Thymus (tissue), 11 donors: ENCODE measurements around the gene PCDH17. TPM values are rescaled to one million over a fixed set of nuclear protein-coding genes. Genes with fewer than 3 reads are reported as not detected.

Source experiments
- DNase-seq, 9 donors: peaks; one replicate each; pipeline ENCODE4 v3.0.0-alpha.2; 2013; ENCODE audit warnings: low spot score in 9 of 9, low read depth in 6 of 9, missing footprints in 1 of 9
- H3K27ac ChIP-seq, 2 donors: one replicate each; pipeline ENCODE4 v1.5.1; 2013; ENCODE audit warnings: control low read depth in 1 of 2, low read depth in 1 of 2, low read length in 1 of 2, mild to moderate bottlenecking in 1 of 2, moderate library complexity in 1 of 2
- H3K27me3 ChIP-seq, 2 donors: one replicate each; pipeline ENCODE4 v1.5.1; 2013; ENCODE audit warnings: low read length in 1 of 2; ENCODE audit not compliant: control insufficient read depth in 2 of 2, insufficient read depth in 1 of 2
- H3K36me3 ChIP-seq, 2 donors: one replicate each; pipeline ENCODE4 v1.5.1; 2013; ENCODE audit warnings: low read length in 1 of 2, mild to moderate bottlenecking in 1 of 2, moderate library complexity in 1 of 2; ENCODE audit not compliant: control insufficient read depth in 2 of 2, insufficient read depth in 2 of 2
- H3K4me1 ChIP-seq, 2 donors: one replicate each; pipeline ENCODE4 v1.5.1; 2013; ENCODE audit warnings: low read length in 2 of 2; ENCODE audit not compliant: control insufficient read depth in 2 of 2, insufficient read depth in 2 of 2
- H3K4me3 ChIP-seq, 2 donors: one replicate each; pipeline ENCODE4 v1.5.1; 2013; ENCODE audit warnings: low read length in 2 of 2, control low read depth in 1 of 2, mild to moderate bottlenecking in 1 of 2
- H3K9me3 ChIP-seq, 2 donors: one replicate each; pipeline ENCODE4 v1.5.1; 2013; ENCODE audit warnings: low read length in 1 of 2, mild to moderate bottlenecking in 1 of 2; ENCODE audit not compliant: control insufficient read depth in 2 of 2, insufficient read depth in 1 of 2
- WGBS: extraction: QIAGEN DNeasy Blood & Tissue Kit; methylation state at CpG from one replicate; pipeline ENCODE4 v1.1.7; 2013; 5-methylcytosine and 5-hydroxymethylcytosine counted together
- polyA plus RNA-seq: library from polyadenylated mRNA; stranded (reverse); fragments of 200-250 nt; gene quantifications from one replicate; pipeline ENCODE4 v1.2.3, GENCODE V29; 2013
- total RNA-seq: library from RNA; stranded (reverse); fragments of 120-200 nt; gene quantifications from one replicate; pipeline ENCODE4 v1.2.4, GENCODE V29; 2013
- donor health status: healthy.

Gene PCDH17
- total and polyA plus RNA-seq, 2 donors, result 0.39 to 1.4 TPM

DNA sequence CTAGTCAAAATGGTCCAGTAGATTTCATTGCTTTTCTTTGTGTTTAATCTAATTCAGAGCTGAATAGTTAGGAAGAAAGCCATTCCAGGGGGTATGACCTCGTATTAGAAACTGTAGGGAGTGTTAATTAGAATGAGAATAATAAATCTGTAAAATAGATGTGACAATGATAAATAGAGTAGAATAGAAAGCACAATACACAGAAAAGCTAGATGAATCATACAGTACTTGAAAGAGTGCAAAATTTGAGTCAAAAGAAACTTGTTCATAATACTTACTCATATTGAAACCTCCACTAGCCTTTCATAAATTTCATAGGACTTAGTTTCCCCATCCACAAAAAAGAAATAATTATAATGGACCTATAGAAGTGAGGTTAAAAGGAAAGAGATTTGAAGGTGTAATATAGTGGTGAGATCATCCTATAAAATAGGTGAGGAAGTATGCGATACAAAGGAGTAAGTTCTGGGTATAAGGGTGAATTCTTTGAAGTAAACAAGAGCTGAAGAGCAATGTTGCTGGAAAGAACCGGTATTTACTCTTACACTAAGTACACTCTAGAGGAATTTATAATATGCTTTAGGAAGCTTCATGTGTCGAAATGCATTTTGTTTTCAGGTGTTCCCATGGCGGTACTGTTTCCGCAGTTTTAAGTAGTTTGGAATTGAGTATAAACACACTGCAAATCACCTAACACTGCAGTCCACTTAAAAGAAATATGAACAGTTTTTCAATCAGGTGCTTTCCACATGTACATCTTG lies 21.9 kb downstream of the PCDH17 start:
- no peak for DNase-seq
- no peak overlapping the region for H3K27ac ChIP-seq
- no peaks in the 10 kb centered on the region for H3K4me1 ChIP-seq
- H3K4me3 ChIP-seq, result no peak overlapping the region
- no peaks in the 10 kb centered on the region for H3K36me3 ChIP-seq
- no peaks in the 10 kb centered on the region for H3K9me3 ChIP-seq
- 94% methylated on average over 6 of the region's 6 CpGs for WGBS
- H3K27me3 ChIP-seq, result no peaks in the 10 kb centered on the region

DNA sequence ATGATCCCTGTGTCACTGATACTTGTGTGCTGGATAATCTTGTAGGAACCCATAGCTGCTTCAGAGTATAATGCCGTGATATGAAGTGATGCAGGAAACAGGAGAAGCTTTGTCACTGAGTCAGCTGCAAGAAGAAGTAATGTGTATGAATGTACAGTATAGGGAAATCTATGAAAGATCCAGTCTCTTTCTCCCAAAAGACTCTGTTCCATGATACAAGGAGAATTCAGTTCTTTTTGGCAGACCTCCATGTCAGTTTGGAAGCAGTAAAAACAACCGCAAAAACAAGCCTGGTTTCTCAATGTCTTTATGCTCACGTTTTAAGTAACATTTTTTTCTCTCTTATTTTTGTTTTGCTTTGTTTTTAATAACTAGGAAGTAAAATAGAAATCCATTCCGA lies 33.9 kb downstream of the PCDH17 start:
- DNase-seq, result no peak
- H3K27me3 ChIP-seq, result no peaks in the 10 kb centered on the region

DNA sequence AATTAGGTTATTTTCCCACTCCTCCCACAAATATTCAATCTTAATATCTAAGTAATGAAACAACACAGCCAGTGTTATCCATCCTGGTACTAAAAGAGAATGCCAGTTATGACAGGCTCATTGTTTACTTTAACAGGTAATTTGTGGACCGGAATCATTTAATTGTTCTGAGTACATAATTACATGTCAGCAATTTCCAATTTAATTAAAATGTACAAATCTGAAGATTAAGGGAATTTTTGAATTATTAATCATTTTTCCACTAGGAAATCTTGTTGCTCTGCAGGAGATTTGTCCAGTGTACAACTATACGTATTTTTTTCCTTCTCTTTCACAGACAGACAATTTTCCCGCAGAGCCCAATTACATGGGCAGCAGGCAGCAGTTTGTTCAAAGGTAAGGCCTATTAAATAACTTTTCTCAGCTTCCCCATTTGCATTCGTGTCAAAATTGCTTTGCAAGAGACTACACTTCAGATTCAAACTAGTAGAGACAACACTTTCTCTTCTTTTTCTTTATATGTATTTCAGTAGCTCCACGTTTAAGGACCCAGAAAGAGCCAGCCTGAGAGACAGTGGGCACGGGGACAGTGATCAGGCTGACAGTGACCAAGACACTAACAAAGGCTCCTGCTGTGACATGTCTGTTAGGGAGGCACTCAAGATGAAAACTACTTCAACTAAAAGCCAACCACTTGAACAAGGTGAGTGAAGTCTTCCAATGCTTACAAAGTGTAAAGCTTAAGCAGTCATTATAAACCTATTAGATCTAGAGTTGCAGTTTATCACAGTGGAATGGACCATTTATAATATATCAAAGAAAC lies 34.8 kb downstream of the PCDH17 start:
- Histone ChIP-seq H3K27me3 (no peaks in the 10 kb centered on the region), H3K4me3 (no peak overlapping the region), H3K9me3 (no peaks in the 10 kb centered on the region), H3K36me3 (no peaks in the 10 kb centered on the region), H3K4me1 (no peaks in the 10 kb centered on the region), H3K27ac (no peak overlapping the region)
- no peak for DNase-seq
- 90% methylated on average over 6 of the region's 6 CpGs for WGBS

More for the DNA sequence above, 33.9 kb downstream of the PCDH17 start:
- H3K27ac ChIP-seq, result no peak overlapping the region
- no peaks in the 10 kb centered on the region for H3K4me1 ChIP-seq
- no peaks in the 10 kb centered on the region for H3K9me3 ChIP-seq
- no peak overlapping the region for H3K4me3 ChIP-seq
- no peaks in the 10 kb centered on the region for H3K36me3 ChIP-seq
- 83% methylated on average over 4 of the region's 4 CpGs for WGBS

DNA sequence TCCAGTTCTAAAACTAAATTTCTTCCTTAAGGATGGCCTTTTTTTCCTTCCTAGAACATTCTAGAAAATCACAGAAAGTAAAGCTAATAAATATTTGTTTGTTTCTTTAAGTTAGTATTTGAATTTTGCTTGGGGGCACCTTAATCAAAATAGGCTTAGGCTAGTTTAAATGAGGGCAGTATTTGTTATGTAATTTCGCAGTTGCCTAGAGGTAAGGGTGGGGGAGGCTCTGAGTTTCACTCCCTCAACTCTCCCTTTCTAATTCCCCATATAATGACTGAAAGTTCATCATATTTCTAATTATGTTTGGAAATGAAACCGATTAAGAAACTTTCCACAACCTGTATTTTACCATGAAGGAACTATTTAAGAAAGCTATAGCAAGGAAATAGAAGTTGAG lies 40.6 kb downstream of the PCDH17 start:
- 89% methylated on average over 2 of the region's 2 CpGs for WGBS
- Histone ChIP-seq H3K4me1 (no peaks in the 10 kb centered on the region), H3K27me3 (no peaks in the 10 kb centered on the region), H3K27ac (no peak overlapping the region), H3K9me3 (no peaks in the 10 kb centered on the region), H3K4me3 (no peak overlapping the region), H3K36me3 (no peaks in the 10 kb centered on the region)
- no peak for DNase-seq

DNA sequence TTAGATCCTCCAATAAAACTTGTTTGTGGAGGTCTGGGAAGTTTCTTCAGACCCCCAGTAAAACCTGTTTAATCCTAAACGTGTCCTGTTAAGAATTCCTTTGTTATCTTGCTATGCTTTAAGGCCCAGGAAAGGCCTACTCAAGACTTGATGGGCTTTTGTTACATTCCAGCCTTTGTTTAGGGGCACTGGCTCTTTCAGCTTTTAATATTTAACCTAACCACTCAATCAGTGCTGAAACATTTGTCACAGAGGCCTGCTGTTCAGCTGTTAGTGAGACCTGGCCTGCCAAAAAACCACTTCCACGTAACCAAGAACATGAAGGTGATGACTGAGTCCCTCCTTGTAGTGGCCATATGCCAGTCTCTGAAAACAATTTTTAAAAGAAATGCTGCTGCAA lies 41.7 kb downstream of the PCDH17 start:
- Histone ChIP-seq H3K36me3 (no peaks in the 10 kb centered on the region), H3K27ac (no peak overlapping the region), H3K27me3 (no peaks in the 10 kb centered on the region), H3K9me3 (no peaks in the 10 kb centered on the region), H3K4me3 (no peak overlapping the region), H3K4me1 (no peaks in the 10 kb centered on the region)
- DNase-seq, result no peak
- 88% methylated on average over 2 of the region's 2 CpGs for WGBS

DNA sequence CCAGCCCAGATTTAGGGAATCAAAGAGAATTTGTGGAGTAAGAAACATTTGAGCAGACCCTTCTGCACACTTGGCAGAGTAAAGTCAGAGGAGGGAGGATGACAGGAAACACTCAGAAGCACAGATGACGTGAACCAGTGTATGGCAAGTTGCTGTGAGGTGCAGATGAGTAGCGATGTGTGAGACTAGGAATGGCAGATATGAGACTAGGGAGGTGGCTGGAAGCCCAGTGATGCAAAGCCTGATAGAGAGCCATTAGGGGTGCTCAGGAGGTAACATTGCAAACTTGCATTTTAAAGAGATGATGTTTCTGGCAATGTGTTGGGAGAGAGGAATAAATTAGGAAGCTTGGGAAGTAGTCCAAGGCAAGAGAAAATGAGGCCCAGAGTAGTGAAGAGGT lies 44.0 kb downstream of the PCDH17 start:
- Histone ChIP-seq H3K9me3 (no peaks in the 10 kb centered on the region), H3K27me3 (no peaks in the 10 kb centered on the region), H3K36me3 (no peaks in the 10 kb centered on the region), H3K4me1 (no peaks in the 10 kb centered on the region), H3K27ac (no peak overlapping the region), H3K4me3 (no peak overlapping the region)
- DNase-seq, result no peak
- WGBS, result 89% methylated on average over 2 of the region's 2 CpGs

DNA sequence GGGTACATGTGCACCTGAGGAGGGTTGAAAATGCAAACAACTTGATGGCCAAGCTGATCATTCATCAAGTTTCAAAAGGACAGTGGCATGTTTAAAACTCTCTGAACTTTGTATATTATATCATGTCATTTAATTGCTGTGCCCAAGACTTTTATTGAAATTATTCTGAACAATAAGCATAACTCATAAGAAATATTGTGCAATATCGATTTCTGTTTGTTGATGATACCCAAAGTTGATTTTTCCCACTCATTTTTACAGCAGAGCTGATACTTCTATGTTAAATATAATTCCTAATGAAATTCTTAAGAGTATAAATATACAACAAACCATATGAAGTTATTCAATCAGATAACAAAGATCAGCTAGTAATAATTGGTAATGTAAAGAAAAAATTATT lies 49.1 kb downstream of the PCDH17 start:
- H3K27ac ChIP-seq, result no peak overlapping the region
- H3K36me3 ChIP-seq, result no peaks in the 10 kb centered on the region
- no peaks in the 10 kb centered on the region for H3K4me1 ChIP-seq
- 75% methylated on average over 1 of the region's 1 CpG for WGBS
- no peak overlapping the region for H3K4me3 ChIP-seq
- H3K27me3 ChIP-seq, result no peaks in the 10 kb centered on the region
- no peaks in the 10 kb centered on the region for H3K9me3 ChIP-seq
- DNase-seq, result no peak

DNA sequence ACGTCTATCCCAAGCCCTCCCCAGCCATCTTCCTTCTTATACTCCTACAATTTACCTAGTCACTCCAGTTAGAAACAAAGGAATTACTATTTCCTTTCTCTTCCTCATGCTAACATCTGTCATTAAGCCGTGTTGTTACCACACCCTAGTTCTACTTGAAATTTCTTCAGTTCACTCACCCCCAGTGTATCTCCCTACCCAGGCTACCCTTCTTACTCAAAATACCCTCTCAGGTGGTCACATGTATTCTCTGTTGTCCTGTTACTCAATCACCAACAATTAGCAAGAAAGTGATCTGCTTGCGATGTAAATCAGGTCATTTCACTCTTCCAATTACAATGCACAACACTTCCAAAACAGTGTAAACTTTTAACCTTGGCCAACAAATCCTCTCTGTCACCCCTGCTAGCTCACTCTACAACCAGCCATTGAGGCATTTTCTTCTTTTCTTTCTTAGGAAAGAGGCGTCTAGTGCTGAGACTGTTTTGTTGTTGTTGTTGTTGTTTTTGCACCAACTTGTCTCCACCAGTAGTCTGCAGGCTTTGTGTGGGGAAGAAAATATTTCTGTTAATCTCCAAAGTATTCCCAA lies 50.7 kb downstream of the PCDH17 start:
- no peak overlapping the region for H3K27ac ChIP-seq
- no peaks in the 10 kb centered on the region for H3K9me3 ChIP-seq
- no peak overlapping the region for H3K4me3 ChIP-seq
- H3K4me1 ChIP-seq, result no peaks in the 10 kb centered on the region
- no peaks in the 10 kb centered on the region for H3K36me3 ChIP-seq
- H3K27me3 ChIP-seq, result no peaks in the 10 kb centered on the region
- WGBS, result 81% methylated on average over 4 of the region's 4 CpGs
- no peak for DNase-seq

DNA sequence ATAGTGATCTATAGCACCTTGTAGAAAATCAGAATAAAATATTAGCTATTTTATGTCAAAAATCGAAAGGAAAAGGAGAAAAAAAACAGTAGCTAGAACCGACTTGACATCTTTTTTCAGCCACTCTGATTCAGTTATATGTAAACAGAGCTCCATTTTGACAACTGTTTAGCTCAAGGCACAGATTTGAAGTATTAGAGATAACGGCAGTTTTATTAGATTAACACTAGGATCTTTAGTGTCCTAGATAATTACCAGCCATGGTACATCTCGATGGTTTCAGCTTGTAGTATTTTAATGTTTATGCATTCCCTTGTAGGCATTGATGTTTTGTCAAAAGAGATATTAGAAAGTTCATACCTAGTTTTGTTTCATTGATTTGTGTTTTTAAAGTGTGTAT lies 67.3 kb downstream of the PCDH17 start:
- 87% methylated on average over 4 of the region's 4 CpGs for WGBS

More for the DNA sequence above, 67.3 kb downstream of the PCDH17 start:
- no peaks in the 10 kb centered on the region for H3K27me3 ChIP-seq
- H3K9me3 ChIP-seq, result no peaks in the 10 kb centered on the region
- H3K27ac ChIP-seq, result no peak overlapping the region
- no peaks in the 10 kb centered on the region for H3K4me1 ChIP-seq
- DNase-seq, result no peak
- no peaks in the 10 kb centered on the region for H3K36me3 ChIP-seq
- H3K4me3 ChIP-seq, result no peak overlapping the region
